GM21717 (cell line): ENCODE data around the gene PFKP.
"Not testable (repeated sequence)": the region's sequence is repeated elsewhere in the genome, so short reads cannot be mapped to it uniquely, and the experiment has no call there.

Source experiments
- ATAC-seq: cut with Tn5 transposase; IDR thresholded peaks from one replicate; pipeline ENCODE4 v1.9.1; 2021; ENCODE audit warnings: mild to moderate bottlenecking, moderate library complexity; ENCODE audit not compliant: unreplicated experiment

PFKP gene

GRCh38 chr10:3095373-3096139 is 28.2 kb downstream of the PFKP start:
- no peak for ATAC-seq

DNA sequence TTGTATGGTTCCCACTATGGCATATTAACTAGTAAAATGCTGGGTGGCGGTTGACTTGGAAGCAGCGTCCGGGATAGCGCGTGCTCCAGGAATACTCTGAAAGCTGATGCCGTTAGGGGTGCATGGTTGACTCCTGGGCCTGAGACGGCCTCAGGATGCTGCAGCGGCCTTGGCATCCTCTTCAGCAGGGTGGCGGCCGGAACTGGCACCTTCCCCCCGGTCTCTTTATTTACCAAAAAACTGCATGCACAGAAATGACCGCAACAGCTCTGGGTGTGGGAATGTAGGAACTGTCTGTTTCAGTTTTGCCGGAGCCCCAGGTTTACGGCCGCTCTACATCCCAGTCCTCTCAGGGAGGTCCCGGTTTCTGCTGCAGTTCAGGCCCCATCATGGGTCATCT is 28.8 kb downstream of the PFKP start:
- ATAC-seq = no peak

- no peak for ATAC-seq
Observed at GRCh38 chr10:3097160-3097559, 29.8 kb downstream of the PFKP start.

DNA sequence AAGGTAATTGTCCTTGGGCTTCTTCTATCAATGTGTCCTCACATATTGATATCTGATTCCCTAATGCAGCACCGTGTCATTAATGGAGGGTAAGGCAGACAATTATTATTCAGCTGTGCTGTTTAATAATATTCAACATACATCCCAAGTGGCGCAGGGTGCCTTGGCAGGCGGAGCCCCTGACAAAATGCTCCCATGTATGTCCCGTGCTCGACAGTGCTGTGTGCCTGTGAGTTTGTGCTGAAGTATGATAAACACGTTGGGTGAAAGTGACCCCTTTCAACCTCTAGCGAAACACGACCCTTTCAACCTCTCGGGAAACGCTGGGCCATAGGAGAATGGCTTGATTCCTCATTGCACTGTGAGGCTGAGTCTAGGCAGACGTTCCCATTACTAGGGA is 31.3 kb downstream of the PFKP start:
- ATAC-seq = no peak

GRCh38 chr10:3099291-3100092 is 32.1 kb downstream of the PFKP start:
- ATAC-seq = no peak

DNA sequence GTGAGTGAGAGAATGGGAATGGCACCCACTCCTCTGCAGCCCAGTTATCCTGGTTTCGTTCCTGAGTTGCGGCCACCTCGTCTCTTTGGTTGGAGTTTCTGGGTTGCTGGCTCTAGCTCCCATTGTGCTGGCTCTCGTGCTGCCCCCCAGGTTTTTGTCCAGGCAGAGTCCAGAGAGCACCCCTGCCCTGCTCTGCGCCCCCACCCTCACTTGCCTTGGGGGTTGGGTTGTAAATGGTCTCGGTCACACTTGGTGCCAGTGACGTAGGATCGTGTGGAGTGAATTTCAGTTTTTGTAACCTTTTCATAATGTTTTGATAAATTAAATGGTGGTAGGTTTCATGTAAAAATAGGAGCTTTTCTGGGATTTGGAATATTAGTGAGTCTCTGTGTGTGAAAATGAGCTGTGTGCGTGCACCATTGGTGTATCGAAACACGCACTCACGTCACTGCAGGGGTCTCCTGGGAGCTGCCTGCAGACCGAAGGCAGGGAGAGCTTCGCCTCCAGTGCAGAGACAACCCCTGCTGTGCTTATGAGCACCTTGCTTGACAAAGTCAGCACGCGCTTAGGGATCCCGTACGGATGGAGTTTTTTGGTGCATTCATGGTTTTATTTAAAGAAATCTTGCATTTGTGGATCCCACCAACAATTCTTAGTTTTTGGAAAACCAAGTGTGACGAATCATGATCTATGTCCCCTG is 32.9 kb downstream of the PFKP start:
- ATAC-seq = no peak

DNA sequence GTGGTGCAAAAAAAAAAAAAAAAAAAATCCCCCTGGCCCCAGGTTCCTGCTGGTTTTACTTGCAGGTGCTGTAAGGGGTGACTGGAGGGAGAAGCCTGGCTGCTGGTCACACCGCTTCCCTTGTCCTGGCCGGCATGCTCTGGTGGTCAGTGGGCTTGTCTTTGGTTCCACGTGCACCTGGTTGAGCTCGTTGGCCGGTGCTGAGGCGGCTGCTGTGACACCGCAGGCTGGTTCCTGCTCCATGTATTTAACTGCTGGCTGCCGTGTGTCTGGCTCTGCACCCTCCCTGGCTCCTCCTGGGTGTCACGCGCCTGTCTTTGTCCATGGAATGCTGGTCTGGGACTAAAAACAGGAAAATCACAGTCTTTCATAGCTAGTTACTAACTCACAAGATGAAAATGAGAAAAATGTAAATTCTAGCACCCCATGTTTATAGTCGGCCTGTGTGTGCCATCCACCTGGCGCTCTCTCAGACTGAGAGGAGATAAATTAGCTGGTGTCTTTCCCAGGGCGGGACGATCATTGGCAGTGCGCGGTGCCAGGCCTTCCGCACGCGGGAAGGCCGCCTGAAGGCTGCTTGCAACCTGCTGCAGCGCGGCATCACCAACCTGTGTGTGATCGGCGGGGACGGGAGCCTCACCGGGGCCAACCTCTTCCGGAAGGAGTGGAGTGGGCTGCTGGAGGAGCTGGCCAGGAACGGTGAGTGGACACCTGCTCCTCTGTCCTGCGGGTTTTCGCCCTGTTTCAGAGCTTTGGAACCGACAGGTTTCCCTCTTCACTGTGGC is 33.7 kb downstream of the PFKP start:
- no peak for ATAC-seq

DNA sequence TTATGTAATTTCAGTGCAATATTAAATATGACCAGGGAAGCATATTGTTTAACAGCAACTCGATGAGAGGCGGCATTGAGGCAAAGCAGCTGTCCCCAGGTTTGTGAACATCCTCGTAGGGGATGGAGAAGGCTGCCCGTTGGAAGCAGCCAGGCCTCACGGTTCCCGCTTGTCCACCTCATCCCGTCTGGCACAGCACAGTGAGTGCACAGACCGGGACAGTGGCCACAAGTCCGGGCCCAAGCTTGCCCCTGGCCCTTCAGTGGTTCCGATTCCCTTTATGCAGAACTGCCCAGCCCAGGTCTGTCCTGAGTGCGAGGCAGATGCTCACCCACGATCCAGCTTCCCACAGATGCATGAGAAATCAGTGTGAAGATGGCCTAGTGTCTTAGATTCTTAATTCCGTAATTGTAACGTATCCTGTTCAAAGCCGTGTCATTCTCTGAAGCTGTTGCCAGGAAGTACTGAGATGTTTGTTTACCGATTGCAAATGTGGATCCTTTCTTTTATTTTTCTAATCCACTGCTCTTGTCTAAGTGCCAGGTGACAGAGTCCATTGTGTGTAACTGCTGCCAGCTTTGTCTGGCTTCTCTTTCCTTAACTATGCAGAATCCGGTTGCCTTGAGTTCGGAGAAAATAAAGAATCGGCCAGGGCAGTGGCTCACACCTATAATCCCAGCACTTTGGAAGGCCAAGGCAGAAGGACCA is 35.5 kb downstream of the PFKP start:
- ATAC-seq = no peak

GRCh38 chr10:3103646-3104045 is 36.3 kb downstream of the PFKP start:
- ATAC-seq = no peak

GRCh38 chr10:3104251-3104918 is 37.0 kb downstream of the PFKP start:
- ATAC-seq = no peak

- ATAC-seq = no peak
Observed at GRCh38 chr10:3105166-3105565, 37.8 kb downstream of the PFKP start.

GRCh38 chr10:3105905-3106304 is 38.6 kb downstream of the PFKP start:
- ATAC-seq = no peak

DNA sequence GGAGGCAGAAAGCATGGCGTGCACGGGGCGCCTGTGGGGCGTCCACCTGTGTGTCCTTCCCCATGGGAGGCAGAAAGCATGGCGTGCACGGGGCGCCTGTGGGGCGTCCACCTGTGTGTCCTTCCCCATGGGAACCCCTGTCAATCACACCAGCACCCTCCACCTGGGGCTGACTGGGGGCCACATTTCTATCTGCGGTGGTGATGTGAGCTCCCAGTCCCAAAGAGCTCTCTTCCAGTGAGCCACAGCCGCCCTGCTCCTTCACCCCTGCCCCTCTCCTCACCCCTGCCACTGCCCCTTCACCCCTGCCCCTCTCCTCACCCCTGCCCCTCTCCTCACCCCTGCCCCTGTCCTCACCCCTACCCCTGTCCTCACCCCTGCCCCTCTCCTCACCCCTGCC is 39.0 kb downstream of the PFKP start:
- ATAC-seq = not testable (repeated sequence)

- ATAC-seq = no peak
Observed at GRCh38 chr10:3106928-3107425, 39.6 kb downstream of the PFKP start.

DNA sequence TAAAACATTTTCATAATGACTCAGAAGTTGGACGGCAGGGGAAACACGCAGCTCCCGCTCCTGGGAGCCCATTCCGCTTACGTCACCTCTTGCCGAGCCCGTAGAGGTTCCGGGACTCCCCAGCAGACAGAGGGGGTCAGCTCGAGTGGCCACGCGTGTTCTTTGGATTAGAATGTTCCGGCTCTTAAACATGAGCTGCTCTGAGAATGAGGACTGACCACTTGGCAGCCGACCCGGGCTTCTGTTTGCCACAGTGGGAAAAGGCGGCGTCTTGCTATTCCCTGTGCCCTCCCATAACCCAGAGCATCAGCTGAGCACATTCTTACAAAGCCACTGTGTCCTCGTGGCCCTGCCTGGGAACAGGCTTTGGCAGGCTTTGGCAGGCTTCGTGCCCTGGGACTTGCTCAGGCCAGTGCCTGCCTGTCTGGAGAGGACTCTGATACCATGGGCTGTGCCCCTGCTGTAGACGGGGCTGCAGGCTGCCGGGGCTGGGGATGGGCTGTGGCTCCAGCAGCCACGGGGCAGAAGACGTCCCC is 40.1 kb downstream of the PFKP start:
- no peak for ATAC-seq

DNA sequence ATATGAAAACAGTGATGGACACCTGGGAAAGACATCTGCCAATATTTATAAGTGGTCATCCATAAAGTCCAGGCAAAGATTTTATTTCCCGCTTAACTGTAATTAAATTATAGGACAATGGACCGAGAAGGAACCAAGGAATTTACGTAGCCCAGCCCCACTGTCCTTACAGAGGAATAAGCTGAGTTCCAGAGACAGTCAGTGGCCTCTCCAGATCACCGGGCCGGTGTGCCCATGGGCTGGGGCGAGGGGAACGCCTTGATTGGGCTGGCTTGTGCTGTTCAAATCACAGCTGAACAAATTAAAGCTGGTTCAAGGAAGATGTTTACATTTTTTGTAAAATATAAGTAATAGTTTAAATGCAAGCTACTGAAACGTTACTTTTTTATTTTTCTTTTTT is 40.7 kb downstream of the PFKP start:
- ATAC-seq = no peak

DNA sequence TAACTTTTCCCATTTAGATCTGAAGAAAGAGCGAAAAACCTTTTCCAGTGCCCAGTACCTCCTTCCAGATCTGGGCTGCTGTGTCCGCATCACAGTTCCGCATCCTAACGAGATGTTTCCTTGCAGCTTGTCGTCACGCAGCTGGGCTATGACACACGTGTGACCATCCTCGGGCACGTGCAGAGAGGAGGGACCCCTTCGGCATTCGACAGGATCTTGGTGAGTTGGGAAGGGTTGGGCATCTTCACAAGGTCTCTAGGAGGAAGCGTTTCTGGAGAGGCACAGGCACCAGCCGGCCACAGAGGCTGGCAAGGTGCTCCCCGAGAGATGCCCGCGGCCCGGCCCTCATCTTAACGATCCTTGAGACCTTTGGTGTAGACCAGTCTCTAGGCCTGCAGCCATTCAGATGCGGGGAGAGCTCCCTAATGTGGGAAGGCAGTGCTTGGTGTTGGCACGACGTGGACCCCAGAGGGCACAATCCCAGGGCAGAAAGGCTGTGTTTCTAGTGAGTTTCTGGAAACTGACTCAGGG is 41.3 kb downstream of the PFKP start:
- no peak for ATAC-seq

GRCh38 chr10:3109196-3109595 is 41.8 kb downstream of the PFKP start:
- ATAC-seq = no peak

DNA sequence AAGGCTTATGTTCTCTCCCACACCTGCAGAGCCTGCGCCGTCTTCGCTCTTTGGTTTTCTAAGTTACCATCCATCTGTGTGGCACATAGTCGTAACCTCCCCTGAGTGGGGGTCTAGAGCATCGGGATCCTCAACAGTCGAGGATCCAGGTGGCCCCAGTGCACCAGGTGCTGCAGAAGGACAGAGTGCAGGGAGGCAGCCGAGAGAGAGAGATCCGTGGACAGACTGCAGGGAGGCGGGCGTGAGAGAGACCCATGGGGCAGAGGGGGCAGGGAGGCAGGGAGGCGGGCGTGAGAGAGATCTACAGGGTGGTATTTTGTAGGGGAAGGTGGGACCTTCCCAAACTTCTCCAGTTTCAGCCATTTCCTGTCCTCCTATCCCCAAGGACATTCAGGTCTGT is 42.3 kb downstream of the PFKP start:
- no peak for ATAC-seq
